Caco-2 (cell line): ENCODE measurements around the gene MSH2. TPM values are rescaled to one million over a fixed set of nuclear protein-coding genes. Genes with fewer than 3 reads are reported as not detected.

Experiments used
- BruUV-seq: library from RNA; stranded (reverse); fragments of 400-500 nt; replicated peaks from 2 replicates; lab custom pipeline; 2021; lab: Mats Ljungman, UMichigan
- CTCF ChIA-PET: fragments of 300-600 bp; sonication (Branson Sonifier 250); formaldehyde crosslinking; loops from one replicate; lab custom pipeline; 2022; ENCODE audit warnings: antibody characterized with exemption; lab: Charles Lee
- POLR2A ChIA-PET: fragments of 300-600 bp; sonication (Branson Sonifier 250); formaldehyde crosslinking; loops from one replicate; lab custom pipeline; 2022; ENCODE audit warnings: antibody characterized with exemption; lab: Charles Lee
- DNase-seq, 2 experiments: peaks; one replicate each; pipeline versions ENCODE4 v3.0.0 to v3.0.0-alpha.2; 2020 to 2022
- H3K27me3 ChIP-seq: replicated peaks from 2 replicates; pipeline ENCODE4 v1.6.0; 2011; ENCODE audit warnings: low read length; ENCODE audit not compliant: control insufficient read depth, insufficient read depth
- H3K36me3 ChIP-seq: 2 replicates; pipeline ENCODE4 v1.5.1; 2011; ENCODE audit warnings: low read length; ENCODE audit not compliant: control insufficient read depth, insufficient read depth
- H3K4me1 ChIP-seq: fragments of 250-450 bp; sonication (Bioruptor Pico); 2 replicates; pipeline ENCODE4 v1.5.1; 2020; ENCODE audit warnings: mild to moderate bottlenecking
- H3K4me3 ChIP-seq: 2 replicates; pipeline ENCODE4 v1.5.1; 2011; ENCODE audit warnings: low read depth, mild to moderate bottlenecking, control low read depth, low read length
- H3K9me3 ChIP-seq: fragments of 250-450 bp; sonication (Bioruptor Pico); 2 replicates; pipeline ENCODE4 v1.5.1; 2020; ENCODE audit warnings: mild to moderate bottlenecking, moderate library complexity
- H3K27ac Mint-ChIP-seq: one replicate; pipeline ENCODE4 v1.8.0; 2022; ENCODE audit warnings: mixed read lengths; ENCODE audit not compliant: unreplicated experiment
- H3K27me3 Mint-ChIP-seq: one replicate; pipeline ENCODE4 v1.8.0; 2022; ENCODE audit warnings: mixed read lengths; ENCODE audit not compliant: insufficient read depth, unreplicated experiment
- H3K36me3 Mint-ChIP-seq: one replicate; pipeline ENCODE4 v1.8.0; 2022; ENCODE audit warnings: mild to moderate bottlenecking, mixed read lengths; ENCODE audit not compliant: insufficient read depth, unreplicated experiment
- H3K4me1 Mint-ChIP-seq: one replicate; pipeline ENCODE4 v1.8.0; 2022; ENCODE audit warnings: low read depth, mixed read lengths; ENCODE audit not compliant: unreplicated experiment
- H3K4me3 Mint-ChIP-seq: one replicate; pipeline ENCODE4 v1.8.0; 2022; ENCODE audit warnings: mild to moderate bottlenecking, moderate library complexity, mixed read lengths; ENCODE audit not compliant: unreplicated experiment
- H3K9me3 Mint-ChIP-seq: one replicate; pipeline ENCODE4 v1.8.0; 2022; ENCODE audit warnings: mixed read lengths; ENCODE audit not compliant: unreplicated experiment
- CTCF ChIP-seq, 2 experiments: fragments of 200-600 bp in 1 of 2; IDR thresholded peaks; 1 replicate in 1 of 2; 2 replicates in 1 of 2; pipeline versions ENCODE4 v1.5.1 to v1.8.0; 2011 to 2022; ENCODE audit warnings: antibody characterized with exemption in 1 of 2, control low read depth in 1 of 2, inconsistent platforms in 1 of 2, low read depth in 1 of 2, low read length in 1 of 2, mild to moderate bottlenecking in 1 of 2, moderate library complexity in 1 of 2; ENCODE audit not compliant: insufficient read depth in 1 of 2, severe bottlenecking in 1 of 2, unreplicated experiment in 1 of 2
- intact Hi-C: fragments of 100-400 bp; cut with micrococcal nuclease; formaldehyde crosslinking; loops from one replicate; pipeline ENCODE4 v1.10.0; 2022; ENCODE audit not compliant: unreplicated experiment
- total RNA-seq: library from RNA; stranded (reverse); gene quantifications from 2 replicates; pipeline ENCODE4 v1.2.3, GENCODE V29; 2022

Gene MSH2
- total RNA-seq, 1 experiment from 2014 or later = 72.5 TPM

- peaks cover 21% of the 10 kb centered on the region for H3K9me3 Mint-ChIP-seq
- ChIA-PET POLR2A (no interaction called here), CTCF (no interaction called here)
- Histone ChIP-seq H3K9me3 (peaks cover 5% of the 10 kb centered on the region; the same call in 1 of the 2 replicates), H3K36me3 (no peaks in the 10 kb centered on the region), H3K27me3 (no peaks in the 10 kb centered on the region), H3K4me1 (no peaks in the 10 kb centered on the region), H3K4me3 (no peak overlapping the region)
- H3K36me3 Mint-ChIP-seq = no peaks in the 10 kb centered on the region
- H3K4me1 Mint-ChIP-seq = no peaks in the 10 kb centered on the region
- H3K4me3 Mint-ChIP-seq = no peak overlapping the region
- TF ChIP-seq CTCF (IDR thresholded peaks at IDR 0.05; ENCODE audit: insufficient read depth in 1 of 2, low read depth in 1 of 2, low read length in 1 of 2, severe bottlenecking in 1 of 2, unreplicated experiment in 1 of 2) = no peak
- DNase-seq = no peak
- H3K27me3 Mint-ChIP-seq = peaks cover 6% of the 10 kb centered on the region
- intact Hi-C loops = no loop called here
- no TSS peak for BruUV-seq
- H3K27ac Mint-ChIP-seq = no peak overlapping the region
Observed at GRCh38 chr2:47506436-47506835, 103.5 kb downstream of the MSH2 start.

- Mint-ChIP-seq H3K4me1 (no peaks in the 10 kb centered on the region), H3K4me3 (no peak overlapping the region), H3K27me3 (peaks cover 6% of the 10 kb centered on the region), H3K9me3 (peaks cover 13% of the 10 kb centered on the region), H3K27ac (no peak overlapping the region), H3K36me3 (no peaks in the 10 kb centered on the region)
- no peaks in the 10 kb centered on the region for H3K27me3 ChIP-seq
- peaks cover 5% of the 10 kb centered on the region; the same call in 1 of the 2 replicates for H3K9me3 ChIP-seq
- H3K36me3 ChIP-seq = no peaks in the 10 kb centered on the region
- no peak for DNase-seq
- no peak for TF ChIP-seq CTCF (IDR thresholded peaks at IDR 0.05; ENCODE audit: insufficient read depth in 1 of 2, low read depth in 1 of 2, low read length in 1 of 2, severe bottlenecking in 1 of 2, unreplicated experiment in 1 of 2)
- H3K4me1 ChIP-seq = no peaks in the 10 kb centered on the region
- POLR2A ChIA-PET = no interaction called here
- BruUV-seq = no TSS peak
- CTCF ChIA-PET = no interaction called here
- H3K4me3 ChIP-seq = no peak overlapping the region
- intact Hi-C loops = no loop called here
Observed at GRCh38 chr2:47508080-47508479, 105.1 kb downstream of the MSH2 start.

DNA sequence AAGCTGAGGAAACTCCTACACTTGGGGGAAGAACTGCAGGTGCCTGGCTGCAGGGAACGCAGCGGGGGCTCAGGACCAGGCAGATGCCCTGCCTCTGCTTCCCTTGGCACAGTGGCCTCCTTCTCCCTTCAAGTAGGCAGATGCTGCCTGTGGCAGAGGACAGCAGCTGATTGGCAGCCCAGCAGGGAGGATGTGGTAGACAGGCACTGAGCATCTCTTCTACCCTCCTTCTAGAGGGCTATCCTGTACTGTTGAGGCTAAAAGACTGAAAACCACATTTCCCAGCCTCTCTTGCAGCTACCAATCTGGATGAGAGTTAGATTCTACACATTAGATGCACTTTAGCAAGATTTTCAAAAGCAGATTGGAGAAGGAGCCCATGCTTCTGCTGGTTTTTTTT is 105.7 kb downstream of the MSH2 start:
- intact Hi-C loops = no loop called here
- peaks cover 19% of the 10 kb centered on the region for H3K9me3 Mint-ChIP-seq
- no peaks in the 10 kb centered on the region for H3K36me3 ChIP-seq
- H3K4me1 ChIP-seq = no peaks in the 10 kb centered on the region
- TF ChIP-seq CTCF (IDR thresholded peaks at IDR 0.05; ENCODE audit: insufficient read depth in 1 of 2, low read depth in 1 of 2, low read length in 1 of 2, severe bottlenecking in 1 of 2, unreplicated experiment in 1 of 2) = no peak
- H3K9me3 ChIP-seq = peaks cover 5% of the 10 kb centered on the region; the same call in 1 of the 2 replicates
- no TSS peak for BruUV-seq
- H3K4me1 Mint-ChIP-seq = no peaks in the 10 kb centered on the region
- H3K4me3 Mint-ChIP-seq = no peak overlapping the region
- POLR2A ChIA-PET = no interaction called here
- H3K27ac Mint-ChIP-seq = no peak overlapping the region
- H3K27me3 ChIP-seq = no peaks in the 10 kb centered on the region
- CTCF ChIA-PET = no interaction called here
- no peak for DNase-seq
- H3K36me3 Mint-ChIP-seq = no peaks in the 10 kb centered on the region
- peaks cover 6% of the 10 kb centered on the region for H3K27me3 Mint-ChIP-seq
- H3K4me3 ChIP-seq = no peak overlapping the region
